SK-N-SH (cell line): ENCODE measurements around the gene MARK3.

Source experiments
- CTCF ChIP-seq: fragments of 200-600 bp; sonication (generic); IDR thresholded peaks from 2 replicates; pipeline ENCODE4 v1.6.1; 2017; ENCODE audit warnings: antibody characterized with exemption, mild to moderate bottlenecking, moderate library complexity
- EP300 ChIP-seq, 2 experiments: IDR thresholded peaks; 2 replicates each; pipeline versions ENCODE4 v1.4.0 to v1.6.1; 2012; ENCODE audit warnings: borderline replicate concordance in 1 of 2, low read depth in 1 of 2, low read length in 1 of 2
- JUND ChIP-seq: IDR thresholded peaks from 2 replicates; pipeline ENCODE4 v1.4.0; 2012
- RFX5 ChIP-seq: IDR thresholded peaks from 2 replicates; pipeline ENCODE4 v1.6.1; 2012; ENCODE audit warnings: mild to moderate bottlenecking, improper control_type of control experiment, low read length
- RXRA ChIP-seq: IDR thresholded peaks from 2 replicates; pipeline ENCODE4 v1.4.0; 2012; ENCODE audit warnings: low read depth, mild to moderate bottlenecking, borderline replicate concordance
- TCF12 ChIP-seq: IDR thresholded peaks from 2 replicates; pipeline ENCODE4 v1.4.0; 2012

GRCh38 chr14:103444837-103445524 lies 59.8 kb downstream of the MARK3 start:
- TF ChIP-seq EP300 (IDR thresholded peaks at IDR 0.05; ENCODE audit: borderline replicate concordance in 1 of 2, low read depth in 1 of 2, low read length in 1 of 2) (no peak), RXRA (no peak), RFX5 (no peak), CTCF (no peak), TCF12 (no peak), JUND (no peak)
